Neural crest cell (in vitro differentiated cells): Measurements from ENCODE around the gene HOXD10. TPM values are rescaled to one million over a fixed set of nuclear protein-coding genes. Genes with fewer than 3 reads are reported as not detected.

Source experiments
- DNase-seq: peaks from one replicate; pipeline ENCODE4 v3.0.0; 2021; ENCODE audit warnings: low read depth, mixed read lengths, low spot score
- H3K27ac Mint-ChIP-seq: one replicate; pipeline ENCODE4 v1.8.0; 2021; ENCODE audit warnings: mild to moderate bottlenecking, mixed read lengths; ENCODE audit not compliant: unreplicated experiment
- H3K27me3 Mint-ChIP-seq: 2 replicates; pipeline ENCODE4 v1.8.0; 2021; ENCODE audit warnings: low read depth, mild to moderate bottlenecking, mixed read lengths
- H3K36me3 Mint-ChIP-seq: 2 replicates; pipeline ENCODE4 v1.8.0; 2021; ENCODE audit warnings: low read depth, mild to moderate bottlenecking, mixed read lengths
- H3K4me1 Mint-ChIP-seq: 2 replicates; pipeline ENCODE4 v1.8.0; 2021; ENCODE audit warnings: mixed read lengths
- H3K4me3 Mint-ChIP-seq: one replicate; pipeline ENCODE4 v1.8.0; 2021; ENCODE audit warnings: mild to moderate bottlenecking, mixed read lengths
- H3K9me3 Mint-ChIP-seq: 2 replicates; pipeline ENCODE4 v1.8.0; 2021; ENCODE audit warnings: mixed read lengths
- total RNA-seq: library from RNA; stranded (reverse); gene quantifications from 2 replicates; pipeline ENCODE4 v1.2.1, GENCODE V29; 2021
- TF ChIP-seq, protein P1 (sequence below): fragments of 200-600 bp; sonication (generic); conservative IDR thresholded peaks from 2 replicates; pipeline ENCODE4 v1.5.0; 2021; ENCODE audit warnings: antibody characterized with exemption, mild to moderate bottlenecking

The HOXD10 gene
- total RNA-seq, 1 donor from 2014 or later: not detected

DNA sequence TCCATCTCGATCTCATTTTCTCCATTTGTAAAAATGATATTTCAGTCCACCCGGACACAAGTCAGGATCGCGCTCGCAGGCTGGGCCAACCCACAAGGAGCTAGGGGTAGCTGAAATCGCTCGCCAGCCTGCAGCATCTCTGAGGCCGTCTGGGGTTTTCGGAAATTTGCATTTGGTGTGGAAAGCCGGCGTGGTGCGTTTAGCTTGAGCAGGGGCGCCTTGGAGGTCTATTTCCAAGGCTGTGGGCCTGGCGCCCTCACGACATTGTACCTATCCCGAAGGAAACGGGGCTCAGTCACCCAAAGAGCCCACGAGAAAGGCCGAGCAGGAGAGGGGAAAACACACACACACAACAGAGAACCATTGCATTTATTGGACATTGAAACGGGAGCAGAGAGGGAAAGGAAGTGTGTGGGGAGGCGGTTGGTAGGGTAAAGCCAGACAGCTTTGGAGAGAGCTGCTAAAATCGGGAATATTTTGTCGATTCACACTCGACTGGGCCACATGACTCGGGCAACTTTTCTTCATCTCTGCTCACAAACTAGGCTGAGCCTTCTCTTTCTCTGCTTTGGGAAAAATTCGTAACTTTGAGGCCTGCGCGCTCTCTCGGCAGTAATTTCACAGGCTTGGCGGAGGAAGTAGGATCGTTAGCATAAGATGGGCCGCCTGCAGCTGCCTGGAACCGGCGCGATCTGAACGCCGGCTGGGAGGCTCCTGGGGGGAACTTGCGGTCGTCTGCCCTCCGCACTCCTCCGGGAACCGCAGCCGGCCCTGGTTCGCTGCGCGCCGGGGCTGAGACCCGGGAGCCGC, 11.8 kb downstream of the HOXD10 start:
- DNase-seq: no peak
- H3K36me3 Mint-ChIP-seq: no peaks in the 10 kb centered on the region
- no peaks in the 10 kb centered on the region for H3K9me3 Mint-ChIP-seq
- H3K27me3 Mint-ChIP-seq: peaks cover 94% of the 10 kb centered on the region
- no peak overlapping the region for H3K27ac Mint-ChIP-seq
- peak overlapping the region; percentile 81 for H3K4me3 Mint-ChIP-seq
- peaks cover 17% of the 10 kb centered on the region for H3K4me1 Mint-ChIP-seq
- TF ChIP-seq, protein P1, sequence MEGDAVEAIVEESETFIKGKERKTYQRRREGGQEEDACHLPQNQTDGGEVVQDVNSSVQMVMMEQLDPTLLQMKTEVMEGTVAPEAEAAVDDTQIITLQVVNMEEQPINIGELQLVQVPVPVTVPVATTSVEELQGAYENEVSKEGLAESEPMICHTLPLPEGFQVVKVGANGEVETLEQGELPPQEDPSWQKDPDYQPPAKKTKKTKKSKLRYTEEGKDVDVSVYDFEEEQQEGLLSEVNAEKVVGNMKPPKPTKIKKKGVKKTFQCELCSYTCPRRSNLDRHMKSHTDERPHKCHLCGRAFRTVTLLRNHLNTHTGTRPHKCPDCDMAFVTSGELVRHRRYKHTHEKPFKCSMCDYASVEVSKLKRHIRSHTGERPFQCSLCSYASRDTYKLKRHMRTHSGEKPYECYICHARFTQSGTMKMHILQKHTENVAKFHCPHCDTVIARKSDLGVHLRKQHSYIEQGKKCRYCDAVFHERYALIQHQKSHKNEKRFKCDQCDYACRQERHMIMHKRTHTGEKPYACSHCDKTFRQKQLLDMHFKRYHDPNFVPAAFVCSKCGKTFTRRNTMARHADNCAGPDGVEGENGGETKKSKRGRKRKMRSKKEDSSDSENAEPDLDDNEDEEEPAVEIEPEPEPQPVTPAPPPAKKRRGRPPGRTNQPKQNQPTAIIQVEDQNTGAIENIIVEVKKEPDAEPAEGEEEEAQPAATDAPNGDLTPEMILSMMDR: no peak

DNA sequence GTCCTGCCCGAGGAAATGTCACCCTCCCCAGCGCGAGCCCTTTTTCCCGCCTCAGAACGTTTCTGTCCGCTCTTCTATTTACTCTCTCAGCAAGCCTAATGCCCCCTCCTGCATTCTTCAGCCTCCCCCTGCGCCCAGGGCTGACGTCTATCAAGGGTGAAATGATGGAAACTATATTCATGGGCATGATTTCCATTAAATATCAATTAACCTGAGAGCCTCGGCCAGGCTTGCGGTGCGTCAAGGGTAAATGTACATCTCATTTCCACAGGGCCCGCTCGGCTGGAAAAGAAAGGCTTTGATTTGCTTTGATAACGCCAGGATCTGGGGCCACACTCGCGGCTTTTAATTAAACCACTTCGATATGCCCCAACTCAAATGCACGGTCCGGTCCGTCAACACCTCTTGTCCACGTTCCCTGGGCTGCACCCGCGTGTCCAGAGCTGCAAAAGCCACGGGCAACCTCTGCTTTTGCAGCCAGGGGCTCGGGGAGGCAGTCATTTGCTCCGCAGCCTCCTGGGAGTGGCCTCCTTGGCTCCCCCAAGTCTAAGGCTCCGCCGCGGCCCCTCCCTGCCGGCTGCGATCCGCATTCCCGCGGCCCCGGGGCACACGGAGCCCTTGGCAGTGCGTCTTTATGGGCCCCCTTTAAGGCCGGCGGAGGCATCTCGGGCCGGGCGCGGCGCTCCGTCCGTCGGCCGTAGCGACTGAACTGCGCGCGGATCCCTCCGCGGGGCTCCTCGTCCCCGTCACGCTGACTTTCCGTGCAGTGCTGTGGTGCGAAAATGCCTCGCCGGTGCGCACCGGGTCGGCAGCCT, 12.6 kb downstream of the HOXD10 start, which contains the start of gene HOXD8:
HOXD8 (plus strand) TSS at position 724 of the 815 bp plus-strand sequence. CDS start 662 bp downstream, outside the sequence.
- TF ChIP-seq, protein P1: no peak

DNA sequence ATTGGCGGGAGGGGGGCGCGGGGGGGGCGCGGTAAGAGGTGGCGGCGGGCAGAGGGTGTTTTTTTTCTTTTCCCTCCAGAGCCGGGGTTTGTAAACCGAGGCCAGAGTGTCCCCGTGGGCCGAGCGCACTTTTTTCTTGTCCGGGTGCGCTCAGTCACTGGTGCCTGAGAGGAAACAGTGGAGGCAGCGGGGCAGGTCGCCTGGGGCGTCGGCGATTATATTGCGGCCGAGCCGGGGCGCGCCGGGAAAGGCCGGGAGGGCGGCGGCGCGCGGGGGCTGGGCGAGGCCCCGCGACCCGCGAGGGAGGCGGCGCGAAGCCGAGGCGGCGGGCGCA, 13.2 kb downstream of the HOXD10 start:
- peaks cover 17% of the 10 kb centered on the region for H3K4me1 Mint-ChIP-seq
- no peaks in the 10 kb centered on the region for H3K9me3 Mint-ChIP-seq
- H3K36me3 Mint-ChIP-seq: no peaks in the 10 kb centered on the region
- no peak overlapping the region for H3K27ac Mint-ChIP-seq
- no peak overlapping the region for H3K4me3 Mint-ChIP-seq
- H3K27me3 Mint-ChIP-seq: peaks cover 94% of the 10 kb centered on the region
- TF ChIP-seq, protein P1: no peak
- no peak for DNase-seq

More for the DNA sequence above, 12.6 kb downstream of the HOXD10 start, which contains the start of gene HOXD8:
- Mint-ChIP-seq H3K36me3 (no peaks in the 10 kb centered on the region), H3K27ac (no peak within 1 kb of the TSS), H3K27me3 (peaks cover 94% of the 10 kb centered on the region), H3K4me3 (peak within 1 kb of the TSS; percentile 81), H3K9me3 (no peaks in the 10 kb centered on the region), H3K4me1 (peaks cover 17% of the 10 kb centered on the region)
- DNase-seq: peak; percentile 48

DNA sequence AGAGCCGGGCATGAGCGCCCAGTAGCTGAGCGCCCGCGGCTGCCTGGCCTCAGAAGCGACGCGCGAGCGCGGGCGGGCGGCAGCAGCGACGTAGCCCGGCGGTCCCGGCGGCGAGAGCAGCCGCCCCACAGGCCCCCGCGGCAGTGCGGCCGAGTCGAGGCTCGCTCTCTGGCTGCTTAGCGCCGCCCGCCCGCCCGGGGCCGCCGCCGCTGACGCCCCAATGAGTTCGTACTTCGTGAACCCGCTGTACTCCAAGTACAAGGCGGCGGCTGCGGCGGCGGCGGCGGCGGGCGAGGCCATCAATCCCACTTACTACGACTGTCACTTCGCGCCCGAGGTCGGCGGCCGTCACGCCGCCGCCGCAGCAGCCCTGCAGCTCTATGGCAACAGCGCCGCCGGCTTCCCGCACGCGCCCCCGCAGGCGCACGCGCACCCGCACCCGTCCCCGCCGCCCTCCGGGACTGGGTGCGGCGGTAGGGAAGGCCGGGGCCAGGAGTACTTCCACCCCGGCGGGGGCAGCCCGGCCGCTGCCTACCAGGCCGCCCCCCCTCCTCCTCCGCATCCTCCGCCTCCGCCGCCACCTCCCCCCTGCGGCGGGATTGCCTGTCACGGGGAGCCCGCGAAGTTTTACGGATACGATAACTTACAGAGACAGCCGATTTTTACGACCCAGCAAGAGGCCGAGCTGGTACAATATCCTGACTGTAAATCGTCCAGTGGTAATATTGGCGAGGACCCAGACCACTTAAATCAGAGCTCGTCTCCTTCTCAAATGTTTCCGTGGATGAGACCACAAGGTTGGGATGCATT, 13.8 kb downstream of the HOXD10 start:
- Mint-ChIP-seq H3K9me3 (no peaks in the 10 kb centered on the region), H3K36me3 (no peaks in the 10 kb centered on the region), H3K27ac (no peak overlapping the region), H3K4me1 (peaks cover 17% of the 10 kb centered on the region), H3K27me3 (peaks cover 94% of the 10 kb centered on the region), H3K4me3 (peak overlapping the region; percentile 82)
- TF ChIP-seq, protein P1: no peak
- no peak for DNase-seq
